HuH-7 (cell line): Measurements from ENCODE around the gene PUM2.

Source experiments
- DNase-seq: peaks from one replicate; pipeline ENCODE4 v3.0.0; 2011; ENCODE audit warnings: low spot score

Gene PUM2

GRCh38 chr2:20230114-20230425 is 120.6 kb downstream of the PUM2 start:
- DNase-seq = no peak

GRCh38 chr2:20229322-20230113 is 121.1 kb downstream of the PUM2 start:
- no peak for DNase-seq

GRCh38 chr2:20227894-20228505 is 122.6 kb downstream of the PUM2 start:
- DNase-seq = no peak

- DNase-seq = no peak
These were observed 124.5 kb downstream of the PUM2 start for GRCh38 chr2:20226152-20226545.

GRCh38 chr2:20225294-20226151 is 125.1 kb downstream of the PUM2 start:
- DNase-seq = peak; percentile 80

GRCh38 chr2:20224716-20225293 is 125.8 kb downstream of the PUM2 start, which contains the start of gene SDC1:
Gene SDC1 (minus strand): TSS chr2:20225130. CDS start chr2:20224867, 263 bp downstream.
- DNase-seq = peak; percentile 87

GRCh38 chr2:20224164-20224715 is 126.4 kb downstream of the PUM2 start:
- DNase-seq = no peak

- DNase-seq = peak; percentile 71
These were observed 127.1 kb downstream of the PUM2 start for GRCh38 chr2:20223407-20224163.

- DNase-seq = no peak
These were observed 127.8 kb downstream of the PUM2 start for GRCh38 chr2:20222769-20223406.

GRCh38 chr2:20222014-20222768 is 128.5 kb downstream of the PUM2 start:
- DNase-seq = no peak

- no peak for DNase-seq
These were observed 129.1 kb downstream of the PUM2 start for GRCh38 chr2:20221555-20221973.

GRCh38 chr2:20220806-20221554 is 129.7 kb downstream of the PUM2 start:
- no peak for DNase-seq

- DNase-seq = no peak
These were observed 130.8 kb downstream of the PUM2 start for GRCh38 chr2:20219763-20220380.

- DNase-seq = no peak
These were observed 132.0 kb downstream of the PUM2 start for GRCh38 chr2:20218331-20219320.

GRCh38 chr2:20217041-20217970 is 133.3 kb downstream of the PUM2 start:
- DNase-seq = no peak
